ENCODE data around the gene MCAT. TPM values are rescaled to one million over a fixed set of nuclear protein-coding genes. Genes with fewer than 3 reads are reported as not detected.

MCAT gene
- polyA plus RNA-seq, 1 donor (not counting 4 experiments of a cell fraction or from before 2014, with no cell fraction given) = 13.9 TPM

GRCh38 chr22:43171019-43171491, 27.9 kb upstream of the MCAT start:
- H3K4me2 ChIP-seq (ENCODE audit: control insufficient read depth, extremely low read depth, insufficient read depth, low read depth, low read length) = no peak overlapping the region
- H3K4me3 ChIP-seq (ENCODE audit: control insufficient read depth in 2 of 3, extremely low read depth in 1 of 3, insufficient read depth in 2 of 3, low read depth in 1 of 3, low read length in 3 of 3) = no peak overlapping the region
- no peak overlapping the region for H3K27ac ChIP-seq (ENCODE audit: control insufficient read depth, insufficient read depth, low read length)
- no peaks in the 10 kb centered on the region for H3K27me3 ChIP-seq (ENCODE audit: control insufficient read depth, extremely low read depth, insufficient read depth, low read length)
- H4K20me1 ChIP-seq (ENCODE audit: control insufficient read depth, extremely low read depth, insufficient read depth, low read length) = no peaks in the 10 kb centered on the region
- no peak for DNase-seq (ENCODE audit: low read depth, low spot score)
- no peaks in the 10 kb centered on the region for H3K9me1 ChIP-seq (ENCODE audit: control insufficient read depth, extremely low read depth, insufficient read depth, low read length)
- H3K36me3 ChIP-seq (ENCODE audit: control insufficient read depth in 2 of 2, extremely low read depth in 1 of 2, insufficient read depth in 2 of 2, low read length in 2 of 2) = peaks cover 24 to 45% of the 10 kb centered on the region in 2 experiments
- H3K9me3 ChIP-seq (ENCODE audit: control insufficient read depth, low read depth, low read length) = no peaks in the 10 kb centered on the region
- H3K4me1 ChIP-seq (ENCODE audit: control insufficient read depth, extremely low read depth, insufficient read depth, low read length) = peaks cover 19% of the 10 kb centered on the region
- dilution Hi-C loops (cut with MboI; ENCODE audit: extremely low pct_ligation_motif_present, low sequenced_read_pairs) = no loop called here
- no peaks in the 10 kb centered on the region for H3K79me2 ChIP-seq (ENCODE audit: control insufficient read depth, insufficient read depth, low read length)
- FAIRE-seq = no peak
- no peak overlapping the region for H2AFZ ChIP-seq (ENCODE audit: control insufficient read depth, low read length)
- TF ChIP-seq CTCF (optimal IDR thresholded peaks at IDR 0.05 in 1 of 3, IDR thresholded peaks at IDR 0.05 in 1 of 3, conservative IDR thresholded peaks at IDR 0.05 in 1 of 3; ENCODE audit: extremely low read depth in 1 of 3, insufficient read depth in 2 of 3, low read length in 3 of 3) (no peak), EZH2 (IDR thresholded peaks at IDR 0.05; ENCODE audit: low read length) (no peak)
- no peak overlapping the region for H3K9ac ChIP-seq (ENCODE audit: control insufficient read depth, extremely low read depth, insufficient read depth, low read length)

GRCh38 chr22:43170131-43170480, 26.9 kb upstream of the MCAT start:
- peaks cover 24 to 45% of the 10 kb centered on the region in 2 experiments for H3K36me3 ChIP-seq (ENCODE audit: control insufficient read depth in 2 of 2, extremely low read depth in 1 of 2, insufficient read depth in 2 of 2, low read length in 2 of 2)

More at GRCh38 chr22:43170131-43170480, 26.9 kb upstream of the MCAT start:
- Histone ChIP-seq H3K27ac (ENCODE audit: control insufficient read depth, insufficient read depth, low read length) (no peak overlapping the region), H3K9ac (ENCODE audit: control insufficient read depth, extremely low read depth, insufficient read depth, low read length) (no peak overlapping the region), H4K20me1 (ENCODE audit: control insufficient read depth, extremely low read depth, insufficient read depth, low read length) (no peaks in the 10 kb centered on the region), H3K27me3 (ENCODE audit: control insufficient read depth, extremely low read depth, insufficient read depth, low read length) (no peaks in the 10 kb centered on the region), H2AFZ (ENCODE audit: control insufficient read depth, low read length) (no peak overlapping the region), H3K79me2 (ENCODE audit: control insufficient read depth, insufficient read depth, low read length) (no peaks in the 10 kb centered on the region), H3K4me2 (ENCODE audit: control insufficient read depth, extremely low read depth, insufficient read depth, low read depth, low read length) (no peak overlapping the region), H3K4me1 (ENCODE audit: control insufficient read depth, extremely low read depth, insufficient read depth, low read length) (peaks cover 15% of the 10 kb centered on the region), H3K9me3 (ENCODE audit: control insufficient read depth, low read depth, low read length) (no peaks in the 10 kb centered on the region), H3K9me1 (ENCODE audit: control insufficient read depth, extremely low read depth, insufficient read depth, low read length) (no peaks in the 10 kb centered on the region), H3K4me3 (ENCODE audit: control insufficient read depth in 2 of 3, extremely low read depth in 1 of 3, insufficient read depth in 2 of 3, low read depth in 1 of 3, low read length in 3 of 3) (no peak overlapping the region)
- DNase-seq (ENCODE audit: low read depth, low spot score) (no peak), FAIRE-seq (no peak)
- dilution Hi-C loops (cut with MboI; ENCODE audit: extremely low pct_ligation_motif_present, low sequenced_read_pairs) = no loop called here
- TF ChIP-seq EZH2 (IDR thresholded peaks at IDR 0.05; ENCODE audit: low read length) (no peak), CTCF (optimal IDR thresholded peaks at IDR 0.05 in 1 of 3, IDR thresholded peaks at IDR 0.05 in 1 of 3, conservative IDR thresholded peaks at IDR 0.05 in 1 of 3; ENCODE audit: extremely low read depth in 1 of 3, insufficient read depth in 2 of 3, low read length in 3 of 3) (no peak)
